H1 (cell line): Measurements from ENCODE around the gene PVALB.

Experiments used
- ASH2L ChIP-seq: fragments of 200-600, 300-600 bp; sonication (generic); IDR thresholded peaks from one replicate; pipeline ENCODE4 v1.7.1; 2017; ENCODE audit warnings: low read length
- BRCA1 ChIP-seq: IDR thresholded peaks from 2 replicates; pipeline ENCODE4 v1.6.1; 2012; ENCODE audit warnings: low read depth, low read length, improper control_type of control experiment
- EGR1 ChIP-seq: IDR thresholded peaks from 2 replicates; pipeline ENCODE4 v1.6.1; 2011; ENCODE audit warnings: low read depth, low read length, borderline replicate concordance
- HDAC6 ChIP-seq: IDR thresholded peaks from one replicate; pipeline ENCODE4 v1.7.1; 2012; ENCODE audit warnings: low read depth, mild to moderate bottlenecking, inconsistent platforms, low read length, moderate library complexity
- JUND ChIP-seq: IDR thresholded peaks from 2 replicates; pipeline ENCODE4 v1.6.1; 2011; ENCODE audit warnings: mild to moderate bottlenecking, improper control_type of control experiment, low read length
- KDM1A ChIP-seq: fragments of 200-600, 300-600 bp; sonication (generic); IDR thresholded peaks from 2 replicates; pipeline ENCODE4 v1.7.1; 2016; ENCODE audit warnings: mild to moderate bottlenecking, low read length, borderline replicate concordance
- POLR2A ChIP-seq, 2 experiments: IDR thresholded peaks; 1 replicate in 1 of 2; 2 replicates in 1 of 2; pipeline ENCODE4 v1.6.1; 2011; ENCODE audit warnings: low read depth in 2 of 2, low read length in 2 of 2, mild to moderate bottlenecking in 2 of 2; ENCODE audit errors: control extremely low read depth in 1 of 2
- POLR2AphosphoS5 ChIP-seq: IDR thresholded peaks from 2 replicates; pipeline ENCODE4 v1.6.1; 2011; ENCODE audit warnings: low read depth, low read length
- SIN3A ChIP-seq, 2 experiments: IDR thresholded peaks in 1 of 2; conservative IDR thresholded peaks in 1 of 2; 2 replicates each; pipeline ENCODE4 v1.6.1; 2011 to 2012; ENCODE audit warnings: low read length in 2 of 2, improper control_type of control experiment in 1 of 2, low read depth in 1 of 2, mild to moderate bottlenecking in 1 of 2
- SRF ChIP-seq: IDR thresholded peaks from 2 replicates; pipeline ENCODE4 v1.6.1; 2011; ENCODE audit warnings: mild to moderate bottlenecking, low read depth, low read length, moderate library complexity
- SUZ12 ChIP-seq: fragments of 200-600 bp; sonication (generic); IDR thresholded peaks from 2 replicates; pipeline ENCODE4 v1.6.1; 2012; ENCODE audit warnings: mild to moderate bottlenecking, inconsistent platforms, low read length, moderate library complexity, mixed read lengths
- TAF1 ChIP-seq: IDR thresholded peaks from 2 replicates; pipeline ENCODE4 v1.6.1; 2011; ENCODE audit warnings: mild to moderate bottlenecking, low read depth, low read length
- TF ChIP-seq, protein P1 (sequence below), 3 experiments: IDR thresholded peaks; 1 replicate in 2 of 3; 2 replicates in 1 of 3; pipeline versions ENCODE4 v1.5.1 to v1.6.1; 2011; ENCODE audit warnings: low read length in 3 of 3, mild to moderate bottlenecking in 3 of 3, inconsistent platforms in 2 of 3, low read depth in 1 of 3, moderate library complexity in 1 of 3; ENCODE audit not compliant: insufficient read depth in 1 of 3; ENCODE audit errors: control extremely low read depth in 1 of 3
- TF ChIP-seq, protein P2 (sequence below): IDR thresholded peaks from 2 replicates; pipeline ENCODE4 v1.6.1; 2011; ENCODE audit warnings: low read length, improper control_type of control experiment

DNA sequence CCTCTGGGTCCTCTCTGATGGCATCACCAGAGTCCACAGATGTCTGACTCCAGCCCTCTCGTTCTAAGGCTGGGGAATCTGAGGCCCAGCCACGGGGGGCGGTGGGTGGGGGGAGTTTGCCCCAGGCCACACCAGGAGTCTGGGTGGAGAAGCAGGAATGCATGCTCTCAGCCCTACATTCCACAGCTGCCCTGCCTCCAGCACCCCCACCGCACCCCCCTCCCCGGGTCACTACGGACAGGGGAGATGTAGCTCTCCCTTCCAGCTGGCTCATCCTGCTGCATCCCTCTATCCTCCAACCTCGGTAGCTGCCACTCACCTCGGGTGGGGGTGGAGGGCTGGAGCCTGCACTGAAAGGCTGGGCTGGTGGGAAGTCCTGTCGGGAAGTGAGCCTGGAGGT is 2.3 kb upstream of the PVALB start:
- TF ChIP-seq SUZ12 (no peak), ASH2L (no peak), JUND (no peak), BRCA1 (no peak), SRF (no peak), SIN3A (conservative IDR thresholded peaks at IDR 0.05 in 1 of 2, IDR thresholded peaks at IDR 0.05 in 1 of 2; ENCODE audit: low read depth in 1 of 2, low read length in 2 of 2) (no peak), POLR2AphosphoS5 (no peak), POLR2A (IDR thresholded peaks at IDR 0.05; ENCODE audit: control extremely low read depth in 1 of 2, low read depth in 2 of 2, low read length in 2 of 2) (no peak), HDAC6 (no peak), KDM1A (no peak), TAF1 (no peak), EGR1 (no peak)
- TF ChIP-seq, protein P1, sequence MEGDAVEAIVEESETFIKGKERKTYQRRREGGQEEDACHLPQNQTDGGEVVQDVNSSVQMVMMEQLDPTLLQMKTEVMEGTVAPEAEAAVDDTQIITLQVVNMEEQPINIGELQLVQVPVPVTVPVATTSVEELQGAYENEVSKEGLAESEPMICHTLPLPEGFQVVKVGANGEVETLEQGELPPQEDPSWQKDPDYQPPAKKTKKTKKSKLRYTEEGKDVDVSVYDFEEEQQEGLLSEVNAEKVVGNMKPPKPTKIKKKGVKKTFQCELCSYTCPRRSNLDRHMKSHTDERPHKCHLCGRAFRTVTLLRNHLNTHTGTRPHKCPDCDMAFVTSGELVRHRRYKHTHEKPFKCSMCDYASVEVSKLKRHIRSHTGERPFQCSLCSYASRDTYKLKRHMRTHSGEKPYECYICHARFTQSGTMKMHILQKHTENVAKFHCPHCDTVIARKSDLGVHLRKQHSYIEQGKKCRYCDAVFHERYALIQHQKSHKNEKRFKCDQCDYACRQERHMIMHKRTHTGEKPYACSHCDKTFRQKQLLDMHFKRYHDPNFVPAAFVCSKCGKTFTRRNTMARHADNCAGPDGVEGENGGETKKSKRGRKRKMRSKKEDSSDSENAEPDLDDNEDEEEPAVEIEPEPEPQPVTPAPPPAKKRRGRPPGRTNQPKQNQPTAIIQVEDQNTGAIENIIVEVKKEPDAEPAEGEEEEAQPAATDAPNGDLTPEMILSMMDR (IDR thresholded peaks at IDR 0.05; ENCODE audit: control extremely low read depth in 1 of 3, insufficient read depth in 1 of 3, low read depth in 1 of 3, low read length in 3 of 3): no peak
- TF ChIP-seq, protein P2, sequence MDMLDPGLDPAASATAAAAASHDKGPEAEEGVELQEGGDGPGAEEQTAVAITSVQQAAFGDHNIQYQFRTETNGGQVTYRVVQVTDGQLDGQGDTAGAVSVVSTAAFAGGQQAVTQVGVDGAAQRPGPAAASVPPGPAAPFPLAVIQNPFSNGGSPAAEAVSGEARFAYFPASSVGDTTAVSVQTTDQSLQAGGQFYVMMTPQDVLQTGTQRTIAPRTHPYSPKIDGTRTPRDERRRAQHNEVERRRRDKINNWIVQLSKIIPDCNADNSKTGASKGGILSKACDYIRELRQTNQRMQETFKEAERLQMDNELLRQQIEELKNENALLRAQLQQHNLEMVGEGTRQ: no peak
